B cell (primary cell): Measurements from ENCODE around the gene POLD1. TPM values are rescaled to one million over a fixed set of nuclear protein-coding genes. Genes with fewer than 3 reads are reported as not detected.

Source experiments
- ATAC-seq: fragments of 200-7000 bp; cut with Tn5 transposase; one replicate; pipeline ENCODE4 v1.10.0; 2021; ENCODE audit warnings: low read depth, mild to moderate bottlenecking, moderate number of reproducible peaks, moderate library complexity
- CTCF ChIA-PET: fragments of 350-600 bp; sonication (Branson Sonifier 250); formaldehyde crosslinking; loops from one replicate; lab custom pipeline; 2021; ENCODE audit warnings: antibody characterized with exemption, inconsistent platforms; lab: Charles Lee
- POLR2A ChIA-PET: fragments of 350-600 bp; sonication (Branson Sonifier 250); formaldehyde crosslinking; loops from one replicate; lab custom pipeline; 2021; ENCODE audit warnings: antibody characterized with exemption; lab: Charles Lee
- DNase-seq: peaks from one replicate; pipeline ENCODE4 v3.0.0; 2013
- H2AFZ ChIP-seq: 2 replicates; pipeline ENCODE4 v1.6.1; 2012; ENCODE audit warnings: mild to moderate bottlenecking, low read depth, low read length; ENCODE audit not compliant: insufficient read depth, poor library complexity, severe bottlenecking
- H3K27ac ChIP-seq, 2 donors: 1 replicate in 1 of 2; 2 replicates in 1 of 2; pipeline ENCODE4 v1.5.1; 2012 to 2013; ENCODE audit warnings: low read length in 2 of 2, mild to moderate bottlenecking in 2 of 2, moderate library complexity in 1 of 2
- H3K27me3 ChIP-seq, 4 experiments: fragments of 200-600 bp in 1 of 4; sonication (generic) in 1 of 4; replicated peaks in 1 of 4; 1 replicate in 2 of 4; 2 replicates in 2 of 4; pipeline versions ENCODE4 v1.6.1 to v1.7.0; 2013 to 2016; ENCODE audit warnings: low read length in 3 of 4, mild to moderate bottlenecking in 2 of 4, mixed read lengths in 1 of 4, moderate library complexity in 1 of 4; ENCODE audit not compliant: insufficient read depth in 4 of 4, control insufficient read depth in 3 of 4; ENCODE audit errors: control extremely low read depth in 1 of 4
- H3K36me3 ChIP-seq, 2 experiments: replicated peaks in 1 of 2; 1 replicate in 1 of 2; 2 replicates in 1 of 2; pipeline versions ENCODE4 v1.6.1 to v1.7.1; 2013; ENCODE audit warnings: low read length in 1 of 2; ENCODE audit not compliant: insufficient read depth in 2 of 2, control insufficient read depth in 1 of 2; ENCODE audit errors: control extremely low read depth in 1 of 2, extremely low read depth in 1 of 2
- H3K4me1 ChIP-seq, 2 donors: fragments of 200-600 bp in 1 of 2; sonication (generic) in 1 of 2; 1 replicate in 1 of 2; 2 replicates in 1 of 2; pipeline versions ENCODE4 v1.5.1 to v1.6.1; 2013 to 2017; ENCODE audit warnings: low read length in 2 of 2; ENCODE audit not compliant: control insufficient read depth in 2 of 2, insufficient read depth in 2 of 2
- H3K4me2 ChIP-seq: replicated peaks from 2 replicates; pipeline ENCODE3; 2012; ENCODE audit warnings: mild to moderate bottlenecking, low read depth, low read length; ENCODE audit not compliant: poor library complexity, severe bottlenecking
- H3K4me3 ChIP-seq, 5 experiments: fragments of 200-600 bp in 1 of 5; sonication (generic) in 1 of 5; 1 replicate in 3 of 5; 2 replicates in 2 of 5; pipeline versions ENCODE4 v1.5.1 to v1.7.0; 2011 to 2016; ENCODE audit warnings: low read length in 4 of 5, mild to moderate bottlenecking in 4 of 5, low read depth in 2 of 5, control low read depth in 1 of 5, moderate library complexity in 1 of 5; ENCODE audit not compliant: insufficient read depth in 1 of 5; ENCODE audit errors: control extremely low read depth in 1 of 5, extremely low read depth in 1 of 5
- H3K79me2 ChIP-seq: fragments of 200-600 bp; sonication (generic); one replicate; pipeline ENCODE4 v1.6.0; 2016; ENCODE audit warnings: low read length; ENCODE audit not compliant: control insufficient read depth, insufficient read depth
- H3K9ac ChIP-seq: fragments of 200-600 bp; sonication (generic); 2 replicates; pipeline ENCODE4 v1.6.1; 2017; ENCODE audit warnings: mild to moderate bottlenecking, low read length, moderate library complexity
- H3K9me3 ChIP-seq, 3 donors: one replicate each; pipeline versions ENCODE4 v1.6.1 to v1.7.1; 2013; ENCODE audit warnings: low read length in 2 of 3; ENCODE audit not compliant: control insufficient read depth in 2 of 3, insufficient read depth in 1 of 3; ENCODE audit errors: control extremely low read depth in 1 of 3
- H4K20me1 ChIP-seq: 2 replicates; pipeline ENCODE4 v1.6.0; 2012; ENCODE audit warnings: mild to moderate bottlenecking, low read length; ENCODE audit not compliant: insufficient read depth, control insufficient read depth, poor library complexity, severe bottlenecking
- H3K27ac Mint-ChIP-seq: one replicate; pipeline ENCODE4 v1.8.0; 2021; ENCODE audit warnings: mixed read lengths
- H3K27me3 Mint-ChIP-seq: one replicate; pipeline ENCODE4 v1.8.0; 2021; ENCODE audit warnings: mixed read lengths
- H3K4me1 Mint-ChIP-seq: one replicate; pipeline ENCODE4 v1.8.0; 2021; ENCODE audit warnings: mixed read lengths
- H3K4me3 Mint-ChIP-seq: one replicate; pipeline ENCODE4 v1.8.0; 2021; ENCODE audit warnings: mixed read lengths
- H3K9me3 Mint-ChIP-seq: one replicate; pipeline ENCODE4 v1.8.0; 2022; ENCODE audit warnings: mixed read lengths; ENCODE audit not compliant: insufficient read depth
- CTCF ChIP-seq: fragments of 200-600 bp; IDR thresholded peaks from one replicate; pipeline ENCODE4 v1.8.0; 2022; ENCODE audit warnings: antibody characterized with exemption, mild to moderate bottlenecking
- EZH2 ChIP-seq: IDR thresholded peaks from 2 replicates; pipeline ENCODE4 v1.6.1; 2012; ENCODE audit warnings: borderline replicate concordance, low read depth, mild to moderate bottlenecking, moderate library complexity, low read length; ENCODE audit not compliant: insufficient read depth, poor library complexity, severe bottlenecking
- WGBS: methylation state at CpG from one replicate; pipeline ENCODE4 v1.1.5; 2013; ENCODE audit warnings: missing lambda C conversion rate; ENCODE audit not compliant: insufficient coverage; 5-methylcytosine and 5-hydroxymethylcytosine counted together
- intact Hi-C: fragments of 100-400 bp; cut with micrococcal nuclease; formaldehyde crosslinking; loops from one replicate; pipeline ENCODE4 v1.10.0; 2022
- polyA plus RNA-seq: library from polyadenylated mRNA; depleted of rRNA; stranded (reverse); fragments of >200 nt; gene quantifications from 2 replicates; pipeline ENCODE4 v1.2.3, GENCODE V29; 2012
- total RNA-seq, 2 donors: library from RNA; stranded (reverse); fragments of 120-200 nt in 1 of 2; gene quantifications; 1 replicate in 1 of 2; 2 replicates in 1 of 2; pipeline versions ENCODE4 v1.2.3 to v1.2.4, GENCODE V29; 2013 to 2022

POLD1 gene
- total and polyA plus RNA-seq, 2 donors (not counting 1 experiment from before 2014, with no cell fraction given): 43.6 to 65.2 TPM

DNA sequence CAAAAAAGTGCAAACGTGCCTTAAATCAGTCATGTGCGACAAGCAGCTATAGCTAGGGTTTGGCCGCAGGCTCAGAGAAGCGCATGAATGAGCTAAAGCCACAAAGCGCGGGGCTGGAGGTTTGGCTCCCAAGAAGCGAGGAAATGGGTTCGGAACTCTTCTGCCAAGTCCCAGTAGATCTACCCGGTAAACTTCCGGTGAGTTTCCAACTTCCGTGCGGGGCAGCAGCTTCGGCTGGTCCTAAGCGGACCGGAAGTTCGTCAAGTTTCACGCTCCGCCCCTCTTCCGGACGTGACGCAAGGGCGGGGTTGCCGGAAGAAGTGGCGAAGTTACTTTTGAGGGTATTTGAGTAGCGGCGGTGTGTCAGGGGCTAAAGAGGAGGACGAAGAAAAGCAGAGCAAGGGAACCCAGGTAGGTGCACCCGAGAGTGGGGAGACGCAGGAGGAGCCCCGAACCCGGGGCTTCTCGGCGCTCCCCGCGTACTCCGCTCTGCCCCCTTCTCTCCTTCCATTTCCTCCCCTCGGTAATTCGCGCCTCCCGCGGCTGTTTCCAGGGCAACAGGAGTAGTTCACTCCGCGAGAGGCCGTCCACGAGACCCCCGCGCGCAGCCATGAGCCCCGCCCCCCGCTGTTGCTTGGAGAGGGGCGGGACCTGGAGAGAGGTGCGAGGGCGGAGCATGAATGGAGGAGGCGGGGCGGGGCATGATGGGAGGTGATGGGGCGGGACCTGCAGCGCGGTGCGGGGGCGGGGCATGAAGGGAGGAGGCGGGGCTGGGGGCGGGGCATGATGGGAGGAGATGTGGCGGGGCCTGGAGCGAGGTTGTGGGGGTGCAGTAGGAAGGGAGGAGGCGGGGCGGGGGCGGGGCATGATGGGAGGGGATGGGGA is 7.7 kb upstream of the POLD1 start, which contains the start of gene NR1H2:
TSS of gene NR1H2 (plus strand) at position 292 of the 885 bp plus-strand sequence. CDS start 1,149 bp downstream, outside the sequence.
- peak within 1 kb of the TSS; percentile 30 to 98 (median 91) for H3K4me3 ChIP-seq
- peak; percentile 87 for ATAC-seq
- peaks cover 1 to 42% of the 10 kb centered on the region in 2 experiments for H3K36me3 ChIP-seq
- no peaks in the 10 kb centered on the region for H3K9me3 Mint-ChIP-seq
- no peaks in the 10 kb centered on the region for H3K27me3 Mint-ChIP-seq
- POLR2A ChIA-PET: interaction anchor here (0.7 to 2.1 kb wide), 6 partner anchors 9 to 135 kb away, joined by 5 to 16 read pairs (median 7); partner anchors contain the start of genes JOSD2 and SPIB
- peak; percentile 99 for DNase-seq
- H3K9ac ChIP-seq: peak within 1 kb of the TSS; percentile 100
- intact Hi-C loops: loop anchor here (1.0 to 2.0 kb wide), 8 partner anchors 8 to 428 kb away; partner anchors contain the start of genes JOSD2, KCNC3 and POLD1
- peak within 1 kb of the TSS; percentile 99 to 100 for H3K27ac ChIP-seq
- peaks cover 46% of the 10 kb centered on the region for H4K20me1 ChIP-seq
- peak within 1 kb of the TSS; percentile 97 for H3K4me3 Mint-ChIP-seq
- H3K9me3 ChIP-seq: no peaks in the 10 kb centered on the region
- peaks cover 17% of the 10 kb centered on the region for H3K79me2 ChIP-seq
- TF ChIP-seq EZH2 (no peak), CTCF (no peak)
- peak within 1 kb of the TSS; percentile 99 for H3K27ac Mint-ChIP-seq
- peak within 1 kb of the TSS; percentile 76 for H2AFZ ChIP-seq
- CTCF ChIA-PET: interaction anchor here (0.7 to 2.9 kb wide), 7 partner anchors 8 to 86 kb away, joined by 3 to 15 read pairs (median 5); partner anchors contain the start of gene POLD1
- no peaks in the 10 kb centered on the region for H3K27me3 ChIP-seq
- peaks cover 19% of the 10 kb centered on the region for H3K4me1 Mint-ChIP-seq
- under 1% methylated on average over 49 of the region's 67 CpGs for WGBS
- H3K4me2 ChIP-seq: peak within 1 kb of the TSS; percentile 89
- peaks cover 6 to 14% of the 10 kb centered on the region in 2 donors for H3K4me1 ChIP-seq
